Measurements from ENCODE around the gene AFF3. TPM values are rescaled to one million over a fixed set of nuclear protein-coding genes. Genes with fewer than 3 reads are reported as not detected.

AFF3 gene
- total and polyA plus RNA-seq, 2 of the 13 experiments (the other 11 are each of a cell fraction or from before 2014, with no cell fraction given), result not detected

- TF ChIP-seq SNAI1 (CRISPR knock-in tag; IDR thresholded peaks at IDR 0.05; ENCODE audit: borderline replicate concordance) (no peak), PHF5A (CRISPR knock-in tag; IDR thresholded peaks at IDR 0.05; ENCODE audit: low read depth, unreplicated experiment) (no peak), ZNF121 (CRISPR knock-in tag; IDR thresholded peaks at IDR 0.05) (no peak), SMARCE1 (IDR thresholded peaks at IDR 0.05; ENCODE audit: borderline replicate concordance) (no peak), TFAP4 (IDR thresholded peaks at IDR 0.05; ENCODE audit: borderline replicate concordance, low read depth) (no peak), REL (CRISPR knock-in tag; conservative IDR thresholded peaks at IDR 0.05) (no peak), ZNF24 (IDR thresholded peaks at IDR 0.05) (no peak), ZNF460 (CRISPR knock-in tag; IDR thresholded peaks at IDR 0.05; ENCODE audit: borderline replicate concordance) (no peak), NR2F6 (IDR thresholded peaks at IDR 0.05) (no peak), NR2F6 (CRISPR knock-in tag; IDR thresholded peaks at IDR 0.05) (no peak)
Observed at GRCh38 chr2:99623035-99623434, 519.4 kb downstream of the AFF3 start (continued).

- 8% methylated on average over 5 of the region's 6 CpGs for WGBS (ENCODE audit: low lambda C conversion rate)
- Histone ChIP-seq H3K36me3 (replicated peaks in 1 of 2; ENCODE audit: control insufficient read depth in 1 of 2, insufficient read depth in 2 of 2, low read length in 2 of 2) (no peaks in the 10 kb centered on the region), H3K9me3 (ENCODE audit: low read length) (no peaks in the 10 kb centered on the region), H3K4me3 (replicated peaks in 1 of 3; ENCODE audit: insufficient read depth in 1 of 3, low read depth in 2 of 3, low read length in 3 of 3) (no peak overlapping the region), H4K20me1 (ENCODE audit: insufficient read depth, low read length) (no peaks in the 10 kb centered on the region), H3K4me1 (ENCODE audit: insufficient read depth, low read length) (no peaks in the 10 kb centered on the region), H2AFZ (ENCODE audit: low read length) (no peak overlapping the region), H3K27me3 (ENCODE audit: control insufficient read depth in 1 of 2, insufficient read depth in 2 of 2, low read length in 2 of 2) (peaks cover 0 to 13% of the 10 kb centered on the region in 2 experiments; a peak in 3 of 5 replicates), H3K79me2 (ENCODE audit: insufficient read depth, low read length) (no peaks in the 10 kb centered on the region), H3K4me2 (ENCODE audit: low read depth, low read length) (no peak overlapping the region), H3K27ac (ENCODE audit: extremely low read length, insufficient read depth, low read length) (no peak overlapping the region), H3K9ac (ENCODE audit: insufficient read depth, low read depth, low read length) (no peak overlapping the region)
- BruUV-seq (replicated peaks), result no TSS peak
- in situ Hi-C loops (cut with HindIII; ENCODE audit: extremely low pct_ligation_motif_present, low pct_unique_long_range_greater_than_20kb), result no loop called here
- ChIA-PET CTCF (ENCODE audit: low intra/inter-chr PET ratio, low total read pairs) (no interaction called here), POLR2A (no interaction called here)
- DNase-seq (ENCODE audit: low spot score) (no peak), FAIRE-seq (no peak), ATAC-seq (no peak)
- TF ChIP-seq ZNF547 (CRISPR knock-in tag; IDR thresholded peaks at IDR 0.05) (no peak), ZNF556 (CRISPR knock-in tag; IDR thresholded peaks at IDR 0.05; ENCODE audit: borderline replicate concordance) (no peak), GATA4 (IDR thresholded peaks at IDR 0.05; ENCODE audit: borderline replicate concordance, low read depth) (no peak), EP300 (IDR thresholded peaks at IDR 0.05; ENCODE audit: low read depth in 2 of 2, low read length in 2 of 2) (no peak), EP300 (CRISPR knock-in tag; IDR thresholded peaks at IDR 0.05; ENCODE audit: borderline replicate concordance) (no peak), KLF15 (CRISPR knock-in tag; IDR thresholded peaks at IDR 0.05; ENCODE audit: borderline replicate concordance) (no peak), ARNTL (CRISPR knock-in tag; IDR thresholded peaks at IDR 0.05) (no peak), ZC3H4 (CRISPR knock-in tag; IDR thresholded peaks at IDR 0.05; ENCODE audit: borderline replicate concordance) (no peak), DR1 (CRISPR knock-in tag; IDR thresholded peaks at IDR 0.05) (no peak), HMG20B (CRISPR knock-in tag; conservative IDR thresholded peaks at IDR 0.05) (no peak), BRCA1 (CRISPR knock-in tag; IDR thresholded peaks at IDR 0.05) (no peak), FOXA3 (CRISPR knock-in tag; IDR thresholded peaks at IDR 0.05) (no peak), ZIK1 (CRISPR knock-in tag; IDR thresholded peaks at IDR 0.05; ENCODE audit: borderline replicate concordance, low read depth) (no peak), ISX (CRISPR knock-in tag; conservative IDR thresholded peaks at IDR 0.05) (no peak)
- intact Hi-C loops (cut with micrococcal nuclease; ENCODE audit: unreplicated experiment), result no loop called here
Observed at GRCh38 chr2:99622534-99622933, 519.9 kb downstream of the AFF3 start.

All from HepG2 (cell line).